HG03354 (cell line): ENCODE data around the gene CAPN12.

ENCODE experiments used
- ATAC-seq: cut with Tn5 transposase; IDR thresholded peaks from one replicate; pipeline ENCODE4 v1.9.1; 2021; ENCODE audit warnings: mild to moderate bottlenecking; ENCODE audit not compliant: unreplicated experiment, poor library complexity, severe bottlenecking

CAPN12 gene

GRCh38 chr19:38727868-38728660 is 16.2 kb downstream of the CAPN12 start:
- no peak for ATAC-seq

- no peak for ATAC-seq
These were observed 16.9 kb downstream of the CAPN12 start for GRCh38 chr19:38727306-38727867.

- ATAC-seq: no peak
These were observed 17.4 kb downstream of the CAPN12 start for GRCh38 chr19:38726761-38727301.

- no peak for ATAC-seq
These were observed 18.0 kb downstream of the CAPN12 start for GRCh38 chr19:38726284-38726673.

GRCh38 chr19:38725469-38726283 is 18.6 kb downstream of the CAPN12 start:
- ATAC-seq: no peak

GRCh38 chr19:38723990-38724854 is 20.1 kb downstream of the CAPN12 start:
- no peak for ATAC-seq

GRCh38 chr19:38723606-38723965 is 20.7 kb downstream of the CAPN12 start:
- no peak for ATAC-seq

GRCh38 chr19:38722947-38723605 is 21.2 kb downstream of the CAPN12 start:
- ATAC-seq: no peak

GRCh38 chr19:38721979-38722773 is 22.1 kb downstream of the CAPN12 start:
- ATAC-seq: no peak

- no peak for ATAC-seq
These were observed 22.8 kb downstream of the CAPN12 start for GRCh38 chr19:38721496-38721895.

GRCh38 chr19:38720559-38721236 is 23.6 kb downstream of the CAPN12 start:
- ATAC-seq: no peak

- no peak for ATAC-seq
These were observed 24.3 kb downstream of the CAPN12 start for GRCh38 chr19:38719761-38720558.

GRCh38 chr19:38718747-38719543 is 25.3 kb downstream of the CAPN12 start:
- ATAC-seq: no peak

GRCh38 chr19:38717855-38718254 is 26.4 kb downstream of the CAPN12 start:
- no peak for ATAC-seq

- no peak for ATAC-seq
These were observed 27.2 kb downstream of the CAPN12 start for GRCh38 chr19:38717051-38717450.

GRCh38 chr19:38715555-38715954 is 28.7 kb downstream of the CAPN12 start:
- no peak for ATAC-seq
